HG03442 (cell line): ENCODE measurements around the gene XPA.

Experiments
- ATAC-seq: cut with Tn5 transposase; IDR thresholded peaks from one replicate; pipeline ENCODE4 v1.9.1; 2021; ENCODE audit warnings: mild to moderate bottlenecking, moderate library complexity; ENCODE audit not compliant: unreplicated experiment

Gene XPA

DNA sequence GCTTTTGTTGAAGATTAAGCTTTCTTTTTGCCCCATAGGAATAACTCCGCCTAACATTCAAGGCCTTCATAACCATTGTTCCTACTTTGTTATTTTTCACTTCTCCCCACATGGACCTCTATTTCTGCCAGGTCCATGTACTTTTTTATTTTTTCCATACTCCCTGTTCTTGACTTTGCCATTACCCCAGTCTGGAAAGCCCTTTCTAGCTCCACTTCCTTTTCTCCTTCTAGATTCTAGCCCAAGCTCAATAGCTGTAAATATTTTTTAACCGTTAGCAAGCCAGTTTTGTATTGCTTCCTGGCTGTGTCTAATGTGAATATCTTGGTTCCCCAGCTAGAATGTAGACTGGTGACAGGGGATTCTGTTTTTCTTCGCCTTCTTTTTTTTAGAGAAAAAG is 37.4 kb downstream of the XPA start:
- no peak for ATAC-seq

DNA sequence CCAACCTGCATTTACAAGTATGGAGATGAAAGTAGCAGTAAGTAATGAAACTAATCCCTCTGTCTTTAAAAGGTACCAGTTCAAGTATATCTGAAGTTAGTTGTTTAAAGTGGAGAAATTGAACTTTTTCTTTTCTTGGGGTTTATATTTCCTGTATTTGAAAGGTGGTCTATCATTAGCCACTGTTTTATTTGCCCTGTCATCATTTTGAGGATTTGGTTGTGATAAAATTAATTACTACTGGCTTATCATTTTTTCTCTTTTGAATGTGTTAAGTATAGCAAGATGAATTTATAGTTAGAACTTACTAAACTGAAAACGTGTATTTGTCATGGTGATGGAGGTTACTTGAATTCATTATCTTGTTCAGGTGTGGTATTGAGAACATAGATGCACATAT is 38.4 kb downstream of the XPA start:
- no peak for ATAC-seq

- ATAC-seq = no peak
Observed at GRCh38 chr9:97651646-97652045, 45.5 kb downstream of the XPA start.

DNA sequence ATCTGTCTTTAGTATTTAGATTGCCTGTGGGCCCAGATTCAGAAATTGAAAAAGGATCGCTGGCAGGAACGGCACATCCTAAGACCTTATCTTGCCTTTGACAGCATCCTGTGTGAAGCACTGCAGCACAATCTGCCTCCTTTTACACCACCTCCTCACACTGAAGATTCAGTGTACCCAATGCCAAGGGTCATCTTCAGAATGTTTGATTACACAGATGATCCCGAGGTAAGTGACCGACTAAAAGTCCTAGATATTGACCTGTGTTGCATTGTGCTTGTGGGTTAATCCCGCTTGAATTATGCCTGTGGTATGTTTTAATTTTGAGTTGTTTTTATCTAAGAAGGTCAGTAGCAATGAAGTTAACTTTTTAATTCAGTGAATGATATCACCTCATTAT is 49.1 kb downstream of the XPA start:
- no peak for ATAC-seq

GRCh38 chr9:97645720-97646119 is 51.4 kb downstream of the XPA start:
- ATAC-seq = no peak

DNA sequence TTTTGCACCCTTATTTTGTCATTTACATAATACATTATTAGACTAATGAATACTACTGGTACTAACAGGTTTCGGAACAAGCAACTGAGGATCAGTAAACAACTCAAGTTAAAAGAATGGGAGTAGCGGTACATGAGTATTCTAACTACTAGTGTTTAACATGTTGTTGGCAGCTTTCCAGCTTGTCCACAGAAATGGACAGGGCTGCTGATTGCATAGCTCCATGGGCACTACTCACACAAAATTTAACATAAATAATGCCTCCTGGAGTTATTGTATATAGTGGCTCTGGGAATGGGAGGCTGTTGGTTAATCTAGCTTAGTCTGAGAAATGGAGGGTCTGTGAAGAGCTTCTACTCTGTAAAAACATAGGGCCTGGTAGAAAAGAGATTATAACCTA is 56.8 kb downstream of the XPA start:
- ATAC-seq = no peak

GRCh38 chr9:97638666-97639065 is 58.5 kb downstream of the XPA start:
- ATAC-seq = no peak

- ATAC-seq = no peak
Observed at GRCh38 chr9:97636903-97637302, 60.2 kb downstream of the XPA start.

DNA sequence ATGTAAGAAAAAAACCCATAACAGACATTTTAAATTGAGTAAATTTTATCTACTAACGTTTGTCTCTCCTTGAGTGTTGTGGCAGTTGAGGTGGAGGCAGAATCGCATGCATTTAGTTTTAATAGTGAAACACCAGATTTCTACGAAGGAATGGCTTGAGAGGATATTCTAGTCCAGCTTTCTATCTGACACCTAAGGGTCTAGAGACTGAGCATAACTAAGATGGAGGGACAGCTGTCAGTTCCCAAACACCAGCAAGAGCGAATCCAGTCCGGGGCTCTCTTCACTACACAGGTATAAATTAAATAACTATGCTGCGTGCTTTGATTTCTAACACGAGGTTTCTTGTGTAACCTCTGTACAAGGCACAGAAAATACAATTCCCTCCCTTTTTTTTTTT is 62.1 kb downstream of the XPA start:
- ATAC-seq = no peak

DNA sequence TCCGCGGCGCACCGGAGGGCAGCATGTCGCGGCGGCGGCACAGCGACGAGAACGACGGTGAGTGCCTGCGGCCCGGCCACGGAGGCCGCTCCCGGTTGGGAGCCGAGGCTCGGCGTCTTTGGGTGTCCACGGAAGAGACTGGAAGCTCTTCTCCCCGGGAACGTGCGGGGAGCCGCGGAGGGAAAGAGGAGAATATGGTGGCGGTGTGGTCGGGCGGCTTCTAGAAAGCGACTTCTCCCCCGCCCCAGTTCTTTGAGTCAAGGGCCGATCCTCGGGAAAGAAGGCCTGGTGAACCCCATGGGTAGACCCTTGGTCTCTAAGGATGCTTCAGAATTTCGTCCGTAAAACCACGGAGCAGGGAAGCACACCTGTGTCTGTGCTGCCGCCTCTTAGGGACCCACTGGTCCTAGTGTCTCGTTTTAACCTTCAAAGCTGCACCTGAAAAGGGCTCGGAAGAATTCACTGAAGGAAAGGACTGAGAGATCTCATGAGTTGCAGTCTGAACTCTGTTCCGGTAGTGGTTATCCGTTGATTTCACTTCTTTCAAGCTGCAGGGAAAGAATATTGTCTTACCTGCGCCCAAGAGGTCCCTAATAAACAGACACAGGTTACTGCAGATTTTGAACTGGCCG is 63.2 kb downstream of the XPA start:
- ATAC-seq = no peak

GRCh38 chr9:97632985-97633858 is 63.9 kb downstream of the XPA start, which contains the start of the genes NCBP1 and TSTD2:
Gene NCBP1 (plus strand): TSS chr9:97633821. CDS start chr9:97633882, 61 bp downstream.
Gene TSTD2 (minus strand): TSS chr9:97633368. CDS start chr9:97627562, 5,806 bp downstream.
- ATAC-seq = peak; percentile 84

GRCh38 chr9:97632248-97632984 is 64.7 kb downstream of the XPA start:
- peak; percentile 5 for ATAC-seq

DNA sequence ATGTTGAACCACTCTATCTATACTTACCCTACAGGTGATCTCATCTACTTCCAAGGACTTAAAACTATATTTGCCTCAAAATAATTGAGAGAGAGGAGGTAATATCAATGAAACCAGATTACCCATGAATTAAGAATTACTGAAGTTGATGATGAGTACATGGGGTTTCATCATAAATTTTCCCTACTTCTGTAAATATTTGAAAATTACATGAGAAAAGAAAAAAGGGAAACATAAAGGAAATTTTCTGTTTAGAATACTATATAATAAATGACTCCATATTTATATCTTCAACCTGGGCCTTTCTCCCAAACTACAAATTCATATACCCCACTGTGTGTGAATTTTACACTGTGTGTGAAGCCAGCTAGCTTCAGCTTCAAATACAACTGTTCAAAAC is 66.5 kb downstream of the XPA start:
- ATAC-seq = no peak

GRCh38 chr9:97629156-97629555 is 68.0 kb downstream of the XPA start:
- ATAC-seq = no peak

GRCh38 chr9:97628668-97629067 is 68.5 kb downstream of the XPA start:
- no peak for ATAC-seq

DNA sequence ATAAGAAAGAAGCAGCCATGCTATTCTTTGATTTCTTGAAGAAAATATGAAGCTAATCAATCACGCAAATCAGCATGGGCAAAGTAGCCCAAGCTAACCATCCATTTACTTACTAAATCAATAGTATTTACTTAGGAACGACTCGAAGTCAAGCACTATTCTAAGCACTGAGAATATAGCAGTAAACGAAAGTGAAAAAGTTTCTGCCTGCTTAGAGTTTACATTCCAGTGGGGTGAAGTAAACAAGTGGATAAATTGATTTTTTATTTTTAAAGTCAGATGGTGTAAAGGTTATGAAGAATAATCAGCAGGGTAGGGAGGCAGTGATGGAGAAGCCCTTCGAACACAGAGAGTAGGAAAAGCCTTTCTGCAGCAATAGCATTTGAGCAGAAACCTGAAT is 69.5 kb downstream of the XPA start:
- ATAC-seq = no peak

GRCh38 chr9:97625620-97626019 is 71.5 kb downstream of the XPA start:
- no peak for ATAC-seq
